Neural progenitor cell (in vitro differentiated cells): Measurements from ENCODE around the gene TRO. TPM values are rescaled to one million over a fixed set of nuclear protein-coding genes. Genes with fewer than 3 reads are reported as not detected.

Experiments
- DNase-seq: peaks from one replicate; pipeline ENCODE4 v3.0.0-alpha.2; 2016; ENCODE audit warnings: low spot score
- H2AFZ ChIP-seq: fragments of 200-600 bp; sonication (generic); replicated peaks from 2 replicates; pipeline ENCODE4 v1.6.1; 2016; ENCODE audit warnings: antibody characterized with exemption
- H3F3A ChIP-seq: fragments of 200-600 bp; sonication (generic); 2 replicates; pipeline ENCODE4 v1.6.1; 2016; ENCODE audit warnings: antibody characterized with exemption, low read depth
- H3K27ac ChIP-seq: fragments of 200-600 bp; sonication (generic); 2 replicates; pipeline ENCODE4 v1.5.1; 2016; ENCODE audit warnings: mild to moderate bottlenecking
- H3K27me3 ChIP-seq: fragments of 200-600 bp; sonication (generic); 2 replicates; pipeline ENCODE4 v1.6.1; 2016; ENCODE audit warnings: mild to moderate bottlenecking, moderate library complexity
- H3K36me3 ChIP-seq: fragments of 200-600 bp; sonication (generic); 2 replicates; pipeline ENCODE4 v1.5.1; 2016
- H3K4me1 ChIP-seq: fragments of 200-600 bp; sonication (generic); 2 replicates; pipeline ENCODE4 v1.6.1; 2016; ENCODE audit warnings: mixed run types
- H3K4me2 ChIP-seq: fragments of 200-600 bp; sonication (generic); 2 replicates; pipeline ENCODE4 v1.6.1; 2016
- H3K4me3 ChIP-seq: fragments of 200-600 bp; sonication (generic); 2 replicates; pipeline ENCODE4 v1.5.1; 2016
- H3K79me2 ChIP-seq: fragments of 200-600 bp; sonication (generic); 2 replicates; pipeline ENCODE4 v1.6.1; 2016; ENCODE audit warnings: low read depth
- H3K9ac ChIP-seq: fragments of 200-600 bp; sonication (generic); 2 replicates; pipeline ENCODE4 v1.6.1; 2016
- H3K9me3 ChIP-seq: fragments of 200-600 bp; sonication (generic); 2 replicates; pipeline ENCODE4 v1.5.1; 2016; ENCODE audit warnings: low read depth
- H4K20me1 ChIP-seq: fragments of 200-600 bp; sonication (generic); 2 replicates; pipeline ENCODE4 v1.6.1; 2016; ENCODE audit warnings: low read depth
- H3K27ac Mint-ChIP-seq: 3 replicates; pipeline ENCODE4 v1.8.0; 2021; ENCODE audit warnings: mixed read lengths
- H3K27me3 Mint-ChIP-seq: 2 replicates; pipeline ENCODE4 v1.8.0; 2022; ENCODE audit warnings: low read depth, mild to moderate bottlenecking, inconsistent platforms, moderate library complexity, mixed read lengths; ENCODE audit not compliant: insufficient read depth
- H3K36me3 Mint-ChIP-seq: 3 replicates; pipeline ENCODE4 v1.8.0; 2021; ENCODE audit warnings: mixed read lengths
- H3K4me1 Mint-ChIP-seq: 3 replicates; pipeline ENCODE4 v1.8.0; 2021; ENCODE audit warnings: mixed read lengths
- H3K4me3 Mint-ChIP-seq: 3 replicates; pipeline ENCODE4 v1.8.0; 2021; ENCODE audit warnings: mild to moderate bottlenecking, moderate library complexity, mixed read lengths
- H3K9me3 Mint-ChIP-seq: 3 replicates; pipeline ENCODE4 v1.8.0; 2020; ENCODE audit warnings: mixed read lengths
- CTCF ChIP-seq: fragments of 200-600 bp; sonication (generic); IDR thresholded peaks from 2 replicates; pipeline ENCODE4 v1.5.1; 2017; ENCODE audit warnings: antibody characterized with exemption, mild to moderate bottlenecking
- EZH2 ChIP-seq: fragments of 200-600 bp; sonication (generic); IDR thresholded peaks from 2 replicates; pipeline ENCODE4 v1.6.1; 2017; ENCODE audit warnings: antibody characterized with exemption, mild to moderate bottlenecking, moderate library complexity
- EZH2phosphoT487 ChIP-seq: fragments of 200-600 bp; sonication (generic); IDR thresholded peaks from 2 replicates; pipeline ENCODE4 v1.6.1; 2017; ENCODE audit warnings: antibody characterized with exemption
- total RNA-seq: library from RNA; depleted of rRNA; stranded (reverse); fragments of >200 nt; gene quantifications from 2 replicates; pipeline ENCODE4 v1.2.3, GENCODE V29; 2015; ENCODE audit warnings: low replicate concordance

The TRO gene
- total RNA-seq, 1 donor from 2014 or later, result 106 TPM

GRCh38 chrX:54928876-54929275 lies 8.3 kb downstream of the TRO start:
- Histone ChIP-seq H2AFZ (no peak overlapping the region), H3K4me1 (no peaks in the 10 kb centered on the region), H3K79me2 (peaks cover 4% of the 10 kb centered on the region), H3K36me3 (peaks cover 2% of the 10 kb centered on the region), H3K9me3 (no peaks in the 10 kb centered on the region), H3K4me3 (no peak overlapping the region), H3K27ac (no peak overlapping the region), H3K9ac (no peak overlapping the region), H3F3A (no peaks in the 10 kb centered on the region), H3K4me2 (no peak overlapping the region), H3K27me3 (no peaks in the 10 kb centered on the region), H4K20me1 (peaks cover 3% of the 10 kb centered on the region)
- H3K36me3 Mint-ChIP-seq, result peaks cover 15% of the 10 kb centered on the region
- no peak overlapping the region for H3K27ac Mint-ChIP-seq
- DNase-seq, result no peak
- no peak overlapping the region for H3K4me3 Mint-ChIP-seq
- H3K27me3 Mint-ChIP-seq, result peaks cover 2% of the 10 kb centered on the region
- peaks cover 3% of the 10 kb centered on the region for H3K9me3 Mint-ChIP-seq
- no peaks in the 10 kb centered on the region for H3K4me1 Mint-ChIP-seq
- no peak for TF ChIP-seq EZH2phosphoT487
- no peak for TF ChIP-seq EZH2
- TF ChIP-seq CTCF, result no peak

GRCh38 chrX:54930291-54931049 lies 9.8 kb downstream of the TRO start:
- TF ChIP-seq CTCF, result no peak
- TF ChIP-seq EZH2phosphoT487, result no peak
- no peak for TF ChIP-seq EZH2
- Histone ChIP-seq H3K27me3 (no peaks in the 10 kb centered on the region), H2AFZ (no peak overlapping the region), H3K9ac (no peak overlapping the region), H3K4me3 (no peak overlapping the region), H3F3A (no peaks in the 10 kb centered on the region), H3K9me3 (no peaks in the 10 kb centered on the region), H3K27ac (no peak overlapping the region), H3K36me3 (no peaks in the 10 kb centered on the region), H3K79me2 (no peaks in the 10 kb centered on the region), H3K4me2 (no peak overlapping the region), H4K20me1 (no peaks in the 10 kb centered on the region), H3K4me1 (no peaks in the 10 kb centered on the region)
- Mint-ChIP-seq H3K4me3 (no peak overlapping the region), H3K4me1 (no peaks in the 10 kb centered on the region), H3K27ac (no peak overlapping the region), H3K9me3 (peaks cover 6% of the 10 kb centered on the region), H3K36me3 (peaks cover 14% of the 10 kb centered on the region), H3K27me3 (peaks cover 2% of the 10 kb centered on the region)
- no peak for DNase-seq

- Mint-ChIP-seq H3K27me3 (peaks cover 2% of the 10 kb centered on the region), H3K4me1 (no peaks in the 10 kb centered on the region), H3K36me3 (peaks cover 10% of the 10 kb centered on the region), H3K27ac (no peak overlapping the region), H3K4me3 (no peak overlapping the region), H3K9me3 (peaks cover 6% of the 10 kb centered on the region)
- H3K27ac ChIP-seq, result no peak overlapping the region
- no peak overlapping the region for H3K4me3 ChIP-seq
- TF ChIP-seq EZH2, result no peak
- TF ChIP-seq CTCF, result no peak
- no peaks in the 10 kb centered on the region for H4K20me1 ChIP-seq
- H3K4me2 ChIP-seq, result no peak overlapping the region
- H3K36me3 ChIP-seq, result no peaks in the 10 kb centered on the region
- H2AFZ ChIP-seq, result no peak overlapping the region
- DNase-seq, result no peak
- H3K9ac ChIP-seq, result no peak overlapping the region
- no peaks in the 10 kb centered on the region for H3K27me3 ChIP-seq
- H3F3A ChIP-seq, result no peaks in the 10 kb centered on the region
- H3K9me3 ChIP-seq, result no peaks in the 10 kb centered on the region
- H3K79me2 ChIP-seq, result no peaks in the 10 kb centered on the region
- H3K4me1 ChIP-seq, result no peaks in the 10 kb centered on the region
Observed at GRCh38 chrX:54931107-54931506, 10.5 kb downstream of the TRO start.
